Liver (tissue), 9 donors: ENCODE measurements around the gene GMEB2. TPM values are rescaled to one million over a fixed set of nuclear protein-coding genes. Genes with fewer than 3 reads are reported as not detected.

Source experiments
- DNase-seq: peaks from one replicate; pipeline ENCODE4 v3.0.0-alpha.2; 2017; ENCODE audit warnings: low spot score
- H3K27ac ChIP-seq, 2 donors: one replicate each; pipeline ENCODE4 v1.7.0; 2013; ENCODE audit warnings: inconsistent platforms in 2 of 2, low read length in 2 of 2, control low read depth in 1 of 2, low read depth in 1 of 2, mild to moderate bottlenecking in 1 of 2
- H3K27me3 ChIP-seq, 4 donors: one replicate each; pipeline versions ENCODE4 v1.6.1 to v1.7.0; 2013; ENCODE audit warnings: low read length in 3 of 4, inconsistent platforms in 1 of 4, mild to moderate bottlenecking in 1 of 4, moderate library complexity in 1 of 4; ENCODE audit not compliant: control insufficient read depth in 4 of 4, insufficient read depth in 4 of 4
- H3K36me3 ChIP-seq, 4 donors: one replicate each; pipeline versions ENCODE4 v1.6.1 to v1.7.0; 2013; ENCODE audit warnings: low read length in 3 of 4, mild to moderate bottlenecking in 3 of 4, low read depth in 1 of 4, moderate library complexity in 1 of 4; ENCODE audit not compliant: control insufficient read depth in 4 of 4, insufficient read depth in 3 of 4
- H3K4me1 ChIP-seq, 4 donors: one replicate each; pipeline versions ENCODE4 v1.6.1 to v1.7.0; 2013; ENCODE audit warnings: low read length in 3 of 4, mild to moderate bottlenecking in 3 of 4, moderate library complexity in 1 of 4; ENCODE audit not compliant: control insufficient read depth in 4 of 4, insufficient read depth in 4 of 4
- H3K4me3 ChIP-seq, 3 donors: one replicate each; pipeline versions ENCODE4 v1.6.1 to v1.7.0; 2013; ENCODE audit warnings: low read length in 3 of 3, control low read depth in 1 of 3, low read depth in 1 of 3, mild to moderate bottlenecking in 1 of 3
- H3K9ac ChIP-seq, 2 donors: one replicate each; pipeline ENCODE4 v1.7.0; 2013; ENCODE audit warnings: low read length in 2 of 2, mild to moderate bottlenecking in 2 of 2, moderate library complexity in 2 of 2, control low read depth in 1 of 2, low read depth in 1 of 2
- H3K9me3 ChIP-seq, 4 donors: one replicate each; pipeline versions ENCODE4 v1.6.1 to v1.7.0; 2013; ENCODE audit warnings: low read length in 3 of 4; ENCODE audit not compliant: control insufficient read depth in 4 of 4
- EGR1 ChIP-seq, 2 donors: IDR thresholded peaks; 2 replicates each; pipeline ENCODE4 v1.6.1; 2016 to 2018; ENCODE audit warnings: antibody characterized with exemption in 2 of 2, low read depth in 2 of 2
- FOXA1 ChIP-seq: IDR thresholded peaks from 2 replicates; pipeline ENCODE4 v1.6.1; 2016; ENCODE audit warnings: antibody characterized with exemption
- FOXA2 ChIP-seq: IDR thresholded peaks from 2 replicates; pipeline ENCODE4 v1.6.1; 2016; ENCODE audit warnings: antibody characterized with exemption
- GABPA ChIP-seq, 2 donors: IDR thresholded peaks in 1 of 2; conservative IDR thresholded peaks in 1 of 2; 2 replicates each; pipeline ENCODE4 v1.6.1; 2016; ENCODE audit warnings: antibody characterized with exemption in 2 of 2, mild to moderate bottlenecking in 1 of 2, moderate library complexity in 1 of 2
- HNF4A ChIP-seq, 2 donors: conservative IDR thresholded peaks; 2 replicates each; pipeline ENCODE4 v1.6.1; 2016; ENCODE audit warnings: antibody characterized with exemption in 2 of 2, mild to moderate bottlenecking in 2 of 2
- HNF4G ChIP-seq: IDR thresholded peaks from 2 replicates; pipeline ENCODE4 v1.6.1; 2016; ENCODE audit warnings: antibody characterized with exemption
- JUND ChIP-seq, 2 donors: IDR thresholded peaks; 2 replicates each; pipeline ENCODE4 v1.6.1; 2016; ENCODE audit warnings: antibody characterized with exemption in 2 of 2
- NR2F2 ChIP-seq: IDR thresholded peaks from 2 replicates; pipeline ENCODE4 v1.6.1; 2016; ENCODE audit warnings: antibody characterized with exemption
- RAD21 ChIP-seq, 2 donors: IDR thresholded peaks; 2 replicates each; pipeline ENCODE4 v1.6.1; 2016; ENCODE audit warnings: antibody characterized with exemption in 2 of 2, mild to moderate bottlenecking in 2 of 2
- REST ChIP-seq: IDR thresholded peaks from 2 replicates; pipeline ENCODE4 v1.6.1; 2016; ENCODE audit warnings: antibody characterized with exemption, mild to moderate bottlenecking
- RXRA ChIP-seq, 2 donors: IDR thresholded peaks; 2 replicates each; pipeline ENCODE4 v1.6.1; 2017 to 2018; ENCODE audit warnings: antibody characterized with exemption in 2 of 2, mild to moderate bottlenecking in 1 of 2
- SP1 ChIP-seq: IDR thresholded peaks from 2 replicates; pipeline ENCODE4 v1.6.1; 2018; ENCODE audit warnings: antibody characterized with exemption, mild to moderate bottlenecking
- TAF1 ChIP-seq: conservative IDR thresholded peaks from 2 replicates; pipeline ENCODE4 v1.6.1; 2016; ENCODE audit warnings: antibody characterized with exemption, mild to moderate bottlenecking
- YY1 ChIP-seq: IDR thresholded peaks from 2 replicates; pipeline ENCODE4 v1.6.1; 2016; ENCODE audit warnings: antibody characterized with exemption, mild to moderate bottlenecking
- ZBTB33 ChIP-seq: IDR thresholded peaks from 2 replicates; pipeline ENCODE4 v1.6.1; 2016; ENCODE audit warnings: antibody characterized with exemption
- WGBS: extraction: QIAGEN DNeasy Blood & Tissue Kit; methylation state at CpG from one replicate; pipeline ENCODE4 v1.1.7; 2013; 5-methylcytosine and 5-hydroxymethylcytosine counted together
- polyA plus RNA-seq, 2 donors: library from polyadenylated mRNA; stranded (reverse) in 1 of 2; unstranded in 1 of 2; fragments of 200-250 nt in 1 of 2; fragments of >200 nt in 1 of 2; fragmentation: Nextera tagmentation in 1 of 2; extraction: Ambion mirVana in 1 of 2; gene quantifications; one replicate each; pipeline versions ENCODE4 v1.2.1 to v1.2.3, GENCODE V29; 2013 to 2015
- total RNA-seq, 2 donors: library from RNA; depleted of rRNA; stranded (reverse); fragments of >200 nt; gene quantifications; one replicate each; pipeline ENCODE4 v1.2.3, GENCODE V29; 2014
- TF ChIP-seq, protein P1 (sequence below): fragments of 150-350 bp; IDR thresholded peaks from 2 replicates; pipeline ENCODE4 v1.5.1; 2017; ENCODE audit warnings: improper control_type of control experiment, low read depth, low read length; ENCODE audit not compliant: missing input control
- TF ChIP-seq, protein P2 (sequence below): IDR thresholded peaks from 2 replicates; pipeline ENCODE4 v1.6.1; 2016; ENCODE audit warnings: antibody characterized with exemption
- TF ChIP-seq, protein P3 (sequence below): IDR thresholded peaks from 2 replicates; pipeline ENCODE4 v1.6.1; 2016; ENCODE audit warnings: antibody characterized with exemption
- donor health status: healthy.
- donor health status: healthy.
- donor health status: healthy.
- donor health status: healthy.
- donor health status: healthy.

The GMEB2 gene
- total and polyA plus RNA-seq, 4 donors, result 1.3 to 8.6 (median 5.3) TPM

DNA sequence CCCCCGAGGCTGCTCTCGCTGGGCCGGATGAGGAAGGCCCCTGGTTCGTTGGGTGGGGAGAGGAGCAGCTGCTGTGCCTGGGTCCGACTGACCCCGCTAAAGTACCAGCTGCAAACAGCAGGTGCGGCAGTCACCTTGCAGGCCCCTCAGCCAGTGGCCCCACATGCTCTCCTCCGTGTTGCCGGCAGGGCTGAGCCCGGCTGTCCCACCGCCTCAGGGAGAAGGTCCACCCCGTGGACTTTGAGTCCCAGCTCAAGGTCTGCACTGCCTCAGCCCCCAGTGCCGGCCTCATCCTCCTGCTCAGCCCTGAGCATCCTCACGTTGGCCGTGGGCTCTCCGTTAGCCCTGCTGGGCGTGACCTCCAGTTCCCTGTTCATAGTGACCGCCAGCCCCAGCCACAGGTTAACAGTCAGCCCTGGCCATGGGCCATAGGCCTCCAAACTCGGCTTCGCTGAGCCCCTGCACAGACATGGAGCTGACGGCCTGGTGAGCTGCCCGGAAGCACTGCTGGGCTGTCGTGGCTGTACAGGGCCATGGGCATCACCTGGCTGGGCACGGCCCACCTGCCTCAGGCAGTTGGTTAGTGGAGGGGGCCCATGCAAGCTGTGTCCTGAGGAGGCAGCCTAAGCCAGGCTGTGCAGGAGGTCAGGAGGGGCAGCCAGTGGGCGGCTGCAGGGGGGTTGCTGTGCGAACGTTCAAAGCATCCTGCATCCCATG lies 82.5 kb downstream of the GMEB2 start:
- Histone ChIP-seq H3K9ac (no peak overlapping the region), H3K27me3 (no peaks in the 10 kb centered on the region), H3K36me3 (no peaks in the 10 kb centered on the region), H3K4me3 (no peak overlapping the region), H3K9me3 (no peaks in the 10 kb centered on the region), H3K4me1 (no peaks in the 10 kb centered on the region), H3K27ac (no peak overlapping the region)
- no peak for DNase-seq
- 51% methylated on average over 27 of the region's 27 CpGs for WGBS
- TF ChIP-seq YY1, result no peak
- TF ChIP-seq HNF4A (conservative IDR thresholded peaks at IDR 0.05), result peak in 1 of 2 donors; percentile 42
- no peak for TF ChIP-seq ZBTB33

- no peaks in the 10 kb centered on the region for H3K36me3 ChIP-seq
- WGBS, result 80% methylated on average over 6 of the region's 6 CpGs
- no peak overlapping the region for H3K4me3 ChIP-seq
- no peak for DNase-seq
- no peak for TF ChIP-seq REST
- no peak for TF ChIP-seq TAF1
- TF ChIP-seq YY1, result no peak
- TF ChIP-seq, protein P1, sequence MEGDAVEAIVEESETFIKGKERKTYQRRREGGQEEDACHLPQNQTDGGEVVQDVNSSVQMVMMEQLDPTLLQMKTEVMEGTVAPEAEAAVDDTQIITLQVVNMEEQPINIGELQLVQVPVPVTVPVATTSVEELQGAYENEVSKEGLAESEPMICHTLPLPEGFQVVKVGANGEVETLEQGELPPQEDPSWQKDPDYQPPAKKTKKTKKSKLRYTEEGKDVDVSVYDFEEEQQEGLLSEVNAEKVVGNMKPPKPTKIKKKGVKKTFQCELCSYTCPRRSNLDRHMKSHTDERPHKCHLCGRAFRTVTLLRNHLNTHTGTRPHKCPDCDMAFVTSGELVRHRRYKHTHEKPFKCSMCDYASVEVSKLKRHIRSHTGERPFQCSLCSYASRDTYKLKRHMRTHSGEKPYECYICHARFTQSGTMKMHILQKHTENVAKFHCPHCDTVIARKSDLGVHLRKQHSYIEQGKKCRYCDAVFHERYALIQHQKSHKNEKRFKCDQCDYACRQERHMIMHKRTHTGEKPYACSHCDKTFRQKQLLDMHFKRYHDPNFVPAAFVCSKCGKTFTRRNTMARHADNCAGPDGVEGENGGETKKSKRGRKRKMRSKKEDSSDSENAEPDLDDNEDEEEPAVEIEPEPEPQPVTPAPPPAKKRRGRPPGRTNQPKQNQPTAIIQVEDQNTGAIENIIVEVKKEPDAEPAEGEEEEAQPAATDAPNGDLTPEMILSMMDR, result no peak
- no peak for TF ChIP-seq EGR1 (IDR thresholded peaks at IDR 0.05; ENCODE audit: low read depth in 2 of 2)
- no peak for TF ChIP-seq FOXA2
- TF ChIP-seq RAD21 (IDR thresholded peaks at IDR 0.05), result no peak
- no peak for TF ChIP-seq JUND (IDR thresholded peaks at IDR 0.05)
- TF ChIP-seq, protein P2, sequence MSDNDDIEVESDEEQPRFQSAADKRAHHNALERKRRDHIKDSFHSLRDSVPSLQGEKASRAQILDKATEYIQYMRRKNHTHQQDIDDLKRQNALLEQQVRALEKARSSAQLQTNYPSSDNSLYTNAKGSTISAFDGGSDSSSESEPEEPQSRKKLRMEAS, result no peak
- no peak for TF ChIP-seq HNF4G
- TF ChIP-seq, protein P3, sequence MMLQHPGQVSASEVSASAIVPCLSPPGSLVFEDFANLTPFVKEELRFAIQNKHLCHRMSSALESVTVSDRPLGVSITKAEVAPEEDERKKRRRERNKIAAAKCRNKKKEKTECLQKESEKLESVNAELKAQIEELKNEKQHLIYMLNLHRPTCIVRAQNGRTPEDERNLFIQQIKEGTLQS, result no peak
- no peak for TF ChIP-seq NR2F2
- no peak for TF ChIP-seq ZBTB33
- no peak for TF ChIP-seq FOXA1
- TF ChIP-seq HNF4A (conservative IDR thresholded peaks at IDR 0.05), result no peak
- TF ChIP-seq SP1, result no peak
- no peak for TF ChIP-seq GABPA (IDR thresholded peaks at IDR 0.05 in 1 of 2, conservative IDR thresholded peaks at IDR 0.05 in 1 of 2)
- no peak for TF ChIP-seq RXRA (IDR thresholded peaks at IDR 0.05)
- H3K9ac ChIP-seq, result no peak overlapping the region
- no peaks in the 10 kb centered on the region for H3K27me3 ChIP-seq
- no peaks in the 10 kb centered on the region for H3K4me1 ChIP-seq
- no peaks in the 10 kb centered on the region for H3K9me3 ChIP-seq
- H3K27ac ChIP-seq, result no peak overlapping the region
Observed at GRCh38 chr20:63543733-63544132, 83.2 kb downstream of the GMEB2 start.
